HEK293 (cell line): Measurements from ENCODE around the gene MEIKIN.

Source experiments
- CTCF ChIA-PET: fragments of 350-600 bp; formaldehyde crosslinking; extraction: SDS; loops from one replicate; lab custom pipeline; 2021; ENCODE audit warnings: antibody characterized with exemption; lab: Yijun Ruan, JAX
- POLR2A ChIA-PET: fragments of 300-600 bp; formaldehyde crosslinking; extraction: SDS; loops from one replicate; lab custom pipeline; 2020; ENCODE audit warnings: antibody characterized with exemption, inconsistent platforms; lab: Yijun Ruan, JAX
- H3K27ac ChIP-seq: fragments of 200-500 bp; sonication (Bioruptor generic); 2 replicates; pipeline ENCODE4 v1.5.1; 2014; ENCODE audit warnings: low read depth, low read length, control low read depth, inconsistent platforms; ENCODE audit errors: extremely low read depth
- H3K36me3 ChIP-seq, 2 experiments: fragments of 200-500 bp in 1 of 2; sonication (Bioruptor generic) in 1 of 2; 1 replicate in 1 of 2; 2 replicates in 1 of 2; pipeline ENCODE4 v1.5.1; 2014 to 2017; ENCODE audit warnings: inconsistent platforms in 2 of 2, low read length in 2 of 2; ENCODE audit not compliant: control insufficient read depth in 2 of 2, insufficient read depth in 1 of 2
- H3K4me1 ChIP-seq: fragments of 200-500 bp; sonication (Bioruptor generic); 2 replicates; pipeline ENCODE4 v1.5.1; 2014; ENCODE audit warnings: mild to moderate bottlenecking, low read length, inconsistent platforms; ENCODE audit not compliant: control insufficient read depth, insufficient read depth
- H3K4me3 ChIP-seq: 2 replicates; pipeline ENCODE4 v1.5.1; 2011; ENCODE audit warnings: low read depth, mild to moderate bottlenecking, control low read depth, low read length, moderate library complexity
- H3K9me3 ChIP-seq: fragments of 200-500 bp; sonication (Bioruptor generic); 2 replicates; pipeline ENCODE4 v1.5.1; 2014; ENCODE audit warnings: low read depth, low read length, inconsistent platforms; ENCODE audit not compliant: control insufficient read depth, insufficient read depth
- CTCF ChIP-seq: fragments of 450-650 bp; formaldehyde crosslinking; IDR thresholded peaks from 2 replicates; pipeline ENCODE4 v1.5.1; 2016; ENCODE audit warnings: missing biosample characterization, missing genetic modification characterization
- GLIS1 ChIP-seq: fragments of 450-650 bp; formaldehyde crosslinking; IDR thresholded peaks from 2 replicates; pipeline ENCODE4 v1.5.1; 2016; ENCODE audit warnings: missing biosample characterization, missing genetic modification characterization
- IKZF3 ChIP-seq: fragments of 450-650 bp; IDR thresholded peaks from 2 replicates; pipeline ENCODE4 v1.5.0; 2018; ENCODE audit warnings: missing biosample characterization, mild to moderate bottlenecking, missing genetic modification characterization, moderate library complexity
- KLF10 ChIP-seq: fragments of 450-650 bp; IDR thresholded peaks from 2 replicates; pipeline ENCODE4 v1.5.1; 2018; ENCODE audit warnings: missing biosample characterization, mild to moderate bottlenecking, missing genetic modification characterization
- TCF7L2 ChIP-seq: IDR thresholded peaks from 2 replicates; pipeline ENCODE4 v1.6.1; 2011; ENCODE audit warnings: low read depth, mild to moderate bottlenecking, inconsistent platforms, low read length, moderate library complexity, borderline replicate concordance
- ZBTB26 ChIP-seq: fragments of 450-650 bp; formaldehyde crosslinking; optimal IDR thresholded peaks from 2 replicates; pipeline ENCODE3; 2016; ENCODE audit warnings: missing biosample characterization, mild to moderate bottlenecking, missing genetic modification characterization
- ZFP69B ChIP-seq: fragments of 450-650 bp; formaldehyde crosslinking; IDR thresholded peaks from 2 replicates; pipeline ENCODE4 v1.5.1; 2016; ENCODE audit warnings: missing biosample characterization, missing genetic modification characterization
- ZNF138 ChIP-seq: fragments of 450-650 bp; formaldehyde crosslinking; IDR thresholded peaks from 2 replicates; pipeline ENCODE4 v1.5.1; 2016; ENCODE audit warnings: missing biosample characterization, missing genetic modification characterization, borderline replicate concordance
- ZNF2 ChIP-seq: fragments of 450-650 bp; formaldehyde crosslinking; IDR thresholded peaks from 2 replicates; pipeline ENCODE4 v1.5.1; 2016; ENCODE audit warnings: missing biosample characterization, missing genetic modification characterization
- ZNF202 ChIP-seq: fragments of 450-650 bp; formaldehyde crosslinking; IDR thresholded peaks from 2 replicates; pipeline ENCODE4 v1.5.1; 2016; ENCODE audit warnings: missing biosample characterization, missing genetic modification characterization, borderline replicate concordance
- ZNF239 ChIP-seq: fragments of 450-650 bp; formaldehyde crosslinking; IDR thresholded peaks from 2 replicates; pipeline ENCODE4 v1.5.1; 2016; ENCODE audit warnings: missing biosample characterization, missing genetic modification characterization
- ZNF341 ChIP-seq: fragments of 450-650 bp; formaldehyde crosslinking; IDR thresholded peaks from 2 replicates; pipeline ENCODE4; 2016; ENCODE audit warnings: low read depth, missing biosample characterization, missing genetic modification characterization
- ZNF354C ChIP-seq: fragments of 450-650 bp; formaldehyde crosslinking; IDR thresholded peaks from 2 replicates; pipeline ENCODE4 v1.5.1; 2016; ENCODE audit warnings: missing biosample characterization, missing genetic modification characterization, low read depth, borderline replicate concordance
- ZNF416 ChIP-seq: fragments of 450-650 bp; formaldehyde crosslinking; IDR thresholded peaks from 2 replicates; pipeline ENCODE4 v1.5.1; 2016; ENCODE audit warnings: missing biosample characterization, missing genetic modification characterization
- ZNF426 ChIP-seq: fragments of 450-650 bp; formaldehyde crosslinking; IDR thresholded peaks from 2 replicates; pipeline ENCODE4 v1.5.1; 2017; ENCODE audit warnings: missing biosample characterization, missing genetic modification characterization, mild to moderate bottlenecking, inconsistent platforms, moderate library complexity
- ZNF621 ChIP-seq: fragments of 450-650 bp; formaldehyde crosslinking; IDR thresholded peaks from 2 replicates; pipeline ENCODE4 v1.5.1; 2017; ENCODE audit warnings: missing biosample characterization, missing genetic modification characterization
- ZNF645 ChIP-seq: fragments of 450-650 bp; formaldehyde crosslinking; IDR thresholded peaks from 2 replicates; pipeline ENCODE4; 2016; ENCODE audit warnings: missing biosample characterization, missing genetic modification characterization
- ZNF660 ChIP-seq: fragments of 450-650 bp; IDR thresholded peaks from 2 replicates; pipeline ENCODE4 v1.5.1; 2018; ENCODE audit warnings: missing biosample characterization, mild to moderate bottlenecking, missing genetic modification characterization

Gene MEIKIN

GRCh38 chr5:131986161-131986912 is 40.9 kb upstream of the MEIKIN start:
- H3K9me3 ChIP-seq = no peaks in the 10 kb centered on the region
- TF ChIP-seq CTCF (tag by site-specific recombination) (no peak), ZNF202 (tag by site-specific recombination) (no peak), ZBTB26 (tag by site-specific recombination) (no peak), ZNF645 (tag by site-specific recombination) (no peak), ZNF138 (tag by site-specific recombination) (no peak), GLIS1 (tag by site-specific recombination) (no peak), ZNF239 (tag by site-specific recombination) (no peak), ZNF341 (no peak), ZNF416 (no peak), ZNF660 (no peak), ZNF354C (tag by site-specific recombination) (no peak), ZFP69B (tag by site-specific recombination) (no peak), ZNF426 (no peak), IKZF3 (tag by site-specific recombination) (no peak), ZNF2 (tag by site-specific recombination) (no peak), ZNF621 (no peak), KLF10 (tag by site-specific recombination) (no peak)
- POLR2A ChIA-PET = no interaction called here
- CTCF ChIA-PET = interaction anchor here (0.7 kb wide), 1 partner anchor 199 kb away, joined by 6 read pairs; no protein-coding TSS in a partner anchor
- H3K4me1 ChIP-seq = no peaks in the 10 kb centered on the region
- H3K36me3 ChIP-seq = no peaks in the 10 kb centered on the region
- no peak overlapping the region for H3K4me3 ChIP-seq
- no peak overlapping the region for H3K27ac ChIP-seq

- Histone ChIP-seq H3K4me1 (no peaks in the 10 kb centered on the region), H3K27ac (no peak overlapping the region), H3K4me3 (no peak overlapping the region), H3K9me3 (no peaks in the 10 kb centered on the region), H3K36me3 (no peaks in the 10 kb centered on the region)
- TF ChIP-seq CTCF (tag by site-specific recombination) (no peak), TCF7L2 (no peak)
- ChIA-PET POLR2A (no interaction called here), CTCF (no interaction called here)
Observed at GRCh38 chr5:131984956-131985665, 39.6 kb upstream of the MEIKIN start.
